Tibial nerve (tissue), 4 donors: ENCODE measurements around the gene ADCY2. TPM values are rescaled to one million over a fixed set of nuclear protein-coding genes. Genes with fewer than 3 reads are reported as not detected.

Experiments used
- DNase-seq, 2 donors: peaks; one replicate each; pipeline ENCODE4 v3.0.0-alpha.2; 2019; ENCODE audit warnings: low spot score in 2 of 2
- H3K27ac ChIP-seq, 4 donors: fragments of 200-600 bp; sonication (generic) in 3 of 4; one replicate each; pipeline ENCODE4 v1.5.1; 2017 to 2019; ENCODE audit warnings: mild to moderate bottlenecking in 1 of 4
- H3K27me3 ChIP-seq, 2 donors: fragments of 200-600 bp; sonication (generic) in 1 of 2; one replicate each; pipeline versions ENCODE4 v1.5.1 to v1.6.0; 2017 to 2019
- H3K36me3 ChIP-seq, 3 donors: fragments of 200-600 bp; sonication (generic); one replicate each; pipeline ENCODE4 v1.5.1; 2018 to 2019
- H3K4me1 ChIP-seq, 4 donors: fragments of 200-600 bp; sonication (generic) in 3 of 4; one replicate each; pipeline ENCODE4 v1.5.1; 2017 to 2019
- H3K4me3 ChIP-seq, 4 donors: fragments of 200-600 bp; sonication (generic) in 3 of 4; one replicate each; pipeline ENCODE4 v1.5.1; 2017 to 2019; ENCODE audit warnings: mild to moderate bottlenecking in 1 of 4, moderate library complexity in 1 of 4
- H3K9me3 ChIP-seq, 4 donors: fragments of 200-600 bp; sonication (generic) in 3 of 4; one replicate each; pipeline ENCODE4 v1.5.1; 2017 to 2019
- EP300 ChIP-seq, 2 donors: sonication (generic); formaldehyde crosslinking; IDR thresholded peaks; one replicate each; pipeline ENCODE4 v1.6.1; 2017; ENCODE audit warnings: antibody characterized with exemption in 2 of 2, mild to moderate bottlenecking in 1 of 2
- POLR2A ChIP-seq, 2 donors: fragments of 450-650 bp; IDR thresholded peaks; one replicate each; pipeline ENCODE4 v1.6.1; 2017; ENCODE audit warnings: antibody characterized with exemption in 2 of 2, mild to moderate bottlenecking in 2 of 2, moderate library complexity in 2 of 2
- WGBS, 2 donors: methylation state at CpG; one replicate each; pipeline ENCODE4 v1.1.5; 2018; 5-methylcytosine and 5-hydroxymethylcytosine counted together
- total RNA-seq, 4 donors: library from RNA; depleted of rRNA; stranded (reverse); fragments of >200 nt; gene quantifications; one replicate each; pipeline ENCODE4 v1.1.0, GENCODE V29; 2016
- TF ChIP-seq, protein P1 (sequence below), 5 experiments: fragments of 200-600 bp in 3 of 5; fragments of 450-650 bp in 2 of 5; sonication (generic) in 3 of 5; IDR thresholded peaks; one replicate each; pipeline ENCODE4 v1.5.1; 2016 to 2019; ENCODE audit warnings: antibody characterized with exemption in 5 of 5, mild to moderate bottlenecking in 3 of 5, moderate library complexity in 2 of 5

The ADCY2 gene
- total RNA-seq, 4 donors from 2014 or later, result 4.2 to 11.8 (median 10.0) TPM

DNA sequence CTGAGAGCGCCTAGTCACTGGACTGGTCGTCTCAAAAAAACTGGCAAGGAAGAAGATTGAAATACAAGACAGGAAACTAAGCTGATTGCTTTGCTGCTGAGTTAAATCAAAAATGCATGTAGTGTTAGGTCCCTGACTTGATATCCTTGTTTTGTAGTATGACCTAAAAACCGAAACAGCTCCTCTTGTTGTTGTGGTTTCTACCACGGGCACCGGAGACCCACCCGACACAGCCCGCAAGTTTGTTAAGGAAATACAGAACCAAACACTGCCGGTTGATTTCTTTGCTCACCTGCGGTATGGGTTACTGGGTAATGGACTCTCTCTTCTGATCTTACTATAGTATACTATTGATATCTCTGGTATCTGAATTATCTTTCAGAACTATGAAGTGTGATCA lies 477.3 kb downstream of the ADCY2 start:
- Histone ChIP-seq H3K27ac (no peak overlapping the region), H3K36me3 (peaks cover 0 to 41% (median 5%) of the 10 kb centered on the region in 3 donors), H3K27me3 (no peaks in the 10 kb centered on the region), H3K9me3 (no peaks in the 10 kb centered on the region), H3K4me3 (no peak overlapping the region), H3K4me1 (peaks cover 0 to 44% (median 7%) of the 10 kb centered on the region in 4 donors)
- DNase-seq, result no peak
- TF ChIP-seq EP300 (IDR thresholded peaks at IDR 0.05), result no peak
- TF ChIP-seq POLR2A (IDR thresholded peaks at IDR 0.05), result no peak
- TF ChIP-seq, protein P1, sequence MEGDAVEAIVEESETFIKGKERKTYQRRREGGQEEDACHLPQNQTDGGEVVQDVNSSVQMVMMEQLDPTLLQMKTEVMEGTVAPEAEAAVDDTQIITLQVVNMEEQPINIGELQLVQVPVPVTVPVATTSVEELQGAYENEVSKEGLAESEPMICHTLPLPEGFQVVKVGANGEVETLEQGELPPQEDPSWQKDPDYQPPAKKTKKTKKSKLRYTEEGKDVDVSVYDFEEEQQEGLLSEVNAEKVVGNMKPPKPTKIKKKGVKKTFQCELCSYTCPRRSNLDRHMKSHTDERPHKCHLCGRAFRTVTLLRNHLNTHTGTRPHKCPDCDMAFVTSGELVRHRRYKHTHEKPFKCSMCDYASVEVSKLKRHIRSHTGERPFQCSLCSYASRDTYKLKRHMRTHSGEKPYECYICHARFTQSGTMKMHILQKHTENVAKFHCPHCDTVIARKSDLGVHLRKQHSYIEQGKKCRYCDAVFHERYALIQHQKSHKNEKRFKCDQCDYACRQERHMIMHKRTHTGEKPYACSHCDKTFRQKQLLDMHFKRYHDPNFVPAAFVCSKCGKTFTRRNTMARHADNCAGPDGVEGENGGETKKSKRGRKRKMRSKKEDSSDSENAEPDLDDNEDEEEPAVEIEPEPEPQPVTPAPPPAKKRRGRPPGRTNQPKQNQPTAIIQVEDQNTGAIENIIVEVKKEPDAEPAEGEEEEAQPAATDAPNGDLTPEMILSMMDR (IDR thresholded peaks at IDR 0.05), result no peak
- 85 to 88% methylated on average over 9 of the region's 9 CpGs for WGBS, 2 donors

DNA sequence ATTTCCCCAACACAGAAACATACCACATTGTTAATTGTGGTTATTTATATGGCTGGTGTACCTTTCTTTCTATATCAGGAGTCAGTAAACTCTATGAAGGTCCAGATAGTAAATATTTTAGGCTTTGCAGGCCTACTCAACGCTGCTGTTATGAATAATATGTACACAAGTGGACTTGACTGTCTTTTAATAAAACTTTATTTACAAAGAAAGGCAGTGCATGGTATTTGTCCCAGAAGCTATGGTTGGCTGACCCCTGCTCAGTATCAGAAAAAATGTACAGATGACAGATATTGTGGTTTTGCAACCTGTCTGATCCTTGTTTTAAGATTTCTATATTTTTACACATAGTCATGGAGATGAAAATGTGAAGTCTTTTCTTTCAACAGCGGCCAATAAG lies 478.7 kb downstream of the ADCY2 start:
- peaks cover 0 to 55% (median 5%) of the 10 kb centered on the region in 3 donors for H3K36me3 ChIP-seq
- H3K4me1 ChIP-seq, result peaks cover 0 to 50% (median 8%) of the 10 kb centered on the region in 4 donors
- 99 to 100% methylated on average over 2 of the region's 2 CpGs for WGBS, 2 donors
- H3K27ac ChIP-seq, result no peak overlapping the region
- no peak for DNase-seq
- no peak overlapping the region for H3K4me3 ChIP-seq
- H3K9me3 ChIP-seq, result no peaks in the 10 kb centered on the region
- TF ChIP-seq POLR2A (IDR thresholded peaks at IDR 0.05) (no peak), EP300 (IDR thresholded peaks at IDR 0.05) (no peak)
- TF ChIP-seq, protein P1 (IDR thresholded peaks at IDR 0.05), result no peak
- H3K27me3 ChIP-seq, result no peaks in the 10 kb centered on the region

DNA sequence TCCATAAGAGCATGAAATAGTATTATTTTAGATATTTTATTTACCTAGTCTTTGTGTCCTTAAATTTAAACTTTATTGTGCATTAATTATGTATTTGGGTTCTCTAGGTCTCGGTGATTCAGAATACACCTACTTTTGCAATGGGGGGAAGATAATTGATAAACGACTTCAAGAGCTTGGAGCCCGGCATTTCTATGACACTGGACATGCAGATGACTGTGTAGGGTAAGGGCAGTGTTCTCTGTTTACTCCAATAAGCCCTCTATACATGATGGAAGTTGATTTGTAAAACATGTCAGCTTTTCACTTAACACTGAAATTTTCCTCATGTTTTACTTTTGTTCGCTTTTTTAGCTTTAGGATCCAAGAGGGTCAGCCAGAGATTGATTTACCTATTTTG lies 479.2 kb downstream of the ADCY2 start:
- TF ChIP-seq, protein P1 (IDR thresholded peaks at IDR 0.05), result no peak
- TF ChIP-seq EP300 (IDR thresholded peaks at IDR 0.05) (no peak), POLR2A (IDR thresholded peaks at IDR 0.05) (no peak)
- Histone ChIP-seq H3K4me3 (no peak overlapping the region), H3K4me1 (peaks cover 0 to 46% (median 6%) of the 10 kb centered on the region in 4 donors), H3K9me3 (no peaks in the 10 kb centered on the region), H3K27ac (no peak overlapping the region), H3K27me3 (no peaks in the 10 kb centered on the region), H3K36me3 (peaks cover 0 to 60% (median 5%) of the 10 kb centered on the region in 3 donors)
- 92 to 98% methylated on average over 4 of the region's 4 CpGs for WGBS, 2 donors
- DNase-seq, result no peak

DNA sequence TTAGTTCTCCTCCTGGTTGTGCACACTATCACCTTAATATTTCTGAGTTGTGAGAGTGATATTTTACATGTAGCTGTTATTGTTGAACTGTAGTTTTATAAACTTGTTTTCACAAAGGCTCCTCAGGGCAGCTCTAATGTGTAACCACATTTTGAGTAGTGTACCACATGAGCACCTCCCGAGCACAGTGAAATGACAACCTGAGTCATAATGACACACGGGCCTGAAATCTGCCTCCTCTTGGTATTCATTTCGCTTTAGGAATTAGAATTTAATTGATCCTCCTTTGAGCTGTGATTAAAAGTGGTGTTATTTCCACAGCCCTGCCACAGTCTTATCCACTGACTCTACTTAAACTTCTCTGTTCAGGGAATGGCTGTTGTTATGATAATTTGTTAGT lies 480.9 kb downstream of the ADCY2 start:
- no peaks in the 10 kb centered on the region for H3K27me3 ChIP-seq
- no peak overlapping the region for H3K27ac ChIP-seq
- TF ChIP-seq POLR2A (IDR thresholded peaks at IDR 0.05) (no peak), EP300 (IDR thresholded peaks at IDR 0.05) (no peak)
- TF ChIP-seq, protein P1 (IDR thresholded peaks at IDR 0.05), result no peak
- no peaks in the 10 kb centered on the region for H3K9me3 ChIP-seq
- WGBS, 2 donors, result 91 to 92% methylated on average over 3 of the region's 3 CpGs
- peaks cover 0 to 28% (median 1%) of the 10 kb centered on the region in 4 donors for H3K4me1 ChIP-seq
- no peak for DNase-seq
- H3K4me3 ChIP-seq, result no peak overlapping the region
- peaks cover 0 to 77% (median 8%) of the 10 kb centered on the region in 3 donors for H3K36me3 ChIP-seq

DNA sequence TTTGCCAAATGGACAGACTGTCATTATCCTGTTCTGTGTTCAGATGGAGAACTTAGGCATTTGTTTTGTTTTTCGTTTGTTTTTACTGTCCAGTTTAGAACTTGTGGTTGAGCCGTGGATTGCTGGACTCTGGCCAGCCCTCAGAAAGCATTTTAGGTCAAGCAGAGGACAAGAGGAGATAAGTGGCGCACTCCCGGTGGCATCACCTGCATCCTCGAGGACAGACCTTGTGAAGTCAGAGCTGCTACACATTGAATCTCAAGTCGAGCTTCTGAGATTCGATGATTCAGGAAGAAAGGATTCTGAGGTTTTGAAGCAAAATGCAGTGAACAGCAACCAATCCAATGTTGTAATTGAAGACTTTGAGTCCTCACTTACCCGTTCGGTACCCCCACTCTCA lies 481.9 kb downstream of the ADCY2 start:
- TF ChIP-seq POLR2A (IDR thresholded peaks at IDR 0.05) (no peak), EP300 (IDR thresholded peaks at IDR 0.05) (no peak)
- TF ChIP-seq, protein P1 (IDR thresholded peaks at IDR 0.05), result no peak
- H3K27ac ChIP-seq, result no peak overlapping the region

More for the DNA sequence above, 481.9 kb downstream of the ADCY2 start:
- DNase-seq, result no peak
- no peaks in the 10 kb centered on the region for H3K27me3 ChIP-seq
- H3K4me1 ChIP-seq, result peaks cover 0 to 21% (median 1%) of the 10 kb centered on the region in 4 donors
- H3K9me3 ChIP-seq, result no peaks in the 10 kb centered on the region
- WGBS, 2 donors, result 69 to 71% methylated on average over 9 of the region's 9 CpGs
- H3K4me3 ChIP-seq, result no peak overlapping the region
- H3K36me3 ChIP-seq, result peaks cover 0 to 84% (median 8%) of the 10 kb centered on the region in 3 donors
